Measurements from ENCODE around the gene PLPPR2.

- TF ChIP-seq, protein P1, sequence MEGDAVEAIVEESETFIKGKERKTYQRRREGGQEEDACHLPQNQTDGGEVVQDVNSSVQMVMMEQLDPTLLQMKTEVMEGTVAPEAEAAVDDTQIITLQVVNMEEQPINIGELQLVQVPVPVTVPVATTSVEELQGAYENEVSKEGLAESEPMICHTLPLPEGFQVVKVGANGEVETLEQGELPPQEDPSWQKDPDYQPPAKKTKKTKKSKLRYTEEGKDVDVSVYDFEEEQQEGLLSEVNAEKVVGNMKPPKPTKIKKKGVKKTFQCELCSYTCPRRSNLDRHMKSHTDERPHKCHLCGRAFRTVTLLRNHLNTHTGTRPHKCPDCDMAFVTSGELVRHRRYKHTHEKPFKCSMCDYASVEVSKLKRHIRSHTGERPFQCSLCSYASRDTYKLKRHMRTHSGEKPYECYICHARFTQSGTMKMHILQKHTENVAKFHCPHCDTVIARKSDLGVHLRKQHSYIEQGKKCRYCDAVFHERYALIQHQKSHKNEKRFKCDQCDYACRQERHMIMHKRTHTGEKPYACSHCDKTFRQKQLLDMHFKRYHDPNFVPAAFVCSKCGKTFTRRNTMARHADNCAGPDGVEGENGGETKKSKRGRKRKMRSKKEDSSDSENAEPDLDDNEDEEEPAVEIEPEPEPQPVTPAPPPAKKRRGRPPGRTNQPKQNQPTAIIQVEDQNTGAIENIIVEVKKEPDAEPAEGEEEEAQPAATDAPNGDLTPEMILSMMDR (IDR thresholded peaks at IDR 0.05): no peak
- TF ChIP-seq, protein P2, sequence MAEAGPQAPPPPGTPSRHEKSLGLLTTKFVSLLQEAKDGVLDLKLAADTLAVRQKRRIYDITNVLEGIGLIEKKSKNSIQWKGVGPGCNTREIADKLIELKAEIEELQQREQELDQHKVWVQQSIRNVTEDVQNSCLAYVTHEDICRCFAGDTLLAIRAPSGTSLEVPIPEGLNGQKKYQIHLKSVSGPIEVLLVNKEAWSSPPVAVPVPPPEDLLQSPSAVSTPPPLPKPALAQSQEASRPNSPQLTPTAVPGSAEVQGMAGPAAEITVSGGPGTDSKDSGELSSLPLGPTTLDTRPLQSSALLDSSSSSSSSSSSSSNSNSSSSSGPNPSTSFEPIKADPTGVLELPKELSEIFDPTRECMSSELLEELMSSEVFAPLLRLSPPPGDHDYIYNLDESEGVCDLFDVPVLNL (CRISPR knock-in tag; IDR thresholded peaks at IDR 0.05; ENCODE audit: borderline replicate concordance, low read depth): no peak
- no peak for TF ChIP-seq ATF3 (CRISPR knock-in tag; conservative IDR thresholded peaks at IDR 0.05)
- no peak for TF ChIP-seq NFE2L1 (CRISPR knock-in tag; IDR thresholded peaks at IDR 0.05)
- no peak for TF ChIP-seq TEAD4 (CRISPR knock-in tag; IDR thresholded peaks at IDR 0.05)
- TF ChIP-seq, protein P3, sequence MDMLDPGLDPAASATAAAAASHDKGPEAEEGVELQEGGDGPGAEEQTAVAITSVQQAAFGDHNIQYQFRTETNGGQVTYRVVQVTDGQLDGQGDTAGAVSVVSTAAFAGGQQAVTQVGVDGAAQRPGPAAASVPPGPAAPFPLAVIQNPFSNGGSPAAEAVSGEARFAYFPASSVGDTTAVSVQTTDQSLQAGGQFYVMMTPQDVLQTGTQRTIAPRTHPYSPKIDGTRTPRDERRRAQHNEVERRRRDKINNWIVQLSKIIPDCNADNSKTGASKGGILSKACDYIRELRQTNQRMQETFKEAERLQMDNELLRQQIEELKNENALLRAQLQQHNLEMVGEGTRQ (CRISPR knock-in tag; IDR thresholded peaks at IDR 0.05): no peak
- no peak for TF ChIP-seq CREB1 (CRISPR knock-in tag; IDR thresholded peaks at IDR 0.05)
- no peak for TF ChIP-seq IRF1 (CRISPR knock-in tag; IDR thresholded peaks at IDR 0.05)
- TF ChIP-seq ZNF121 (CRISPR knock-in tag; IDR thresholded peaks at IDR 0.05): no peak
- TF ChIP-seq, protein P4, sequence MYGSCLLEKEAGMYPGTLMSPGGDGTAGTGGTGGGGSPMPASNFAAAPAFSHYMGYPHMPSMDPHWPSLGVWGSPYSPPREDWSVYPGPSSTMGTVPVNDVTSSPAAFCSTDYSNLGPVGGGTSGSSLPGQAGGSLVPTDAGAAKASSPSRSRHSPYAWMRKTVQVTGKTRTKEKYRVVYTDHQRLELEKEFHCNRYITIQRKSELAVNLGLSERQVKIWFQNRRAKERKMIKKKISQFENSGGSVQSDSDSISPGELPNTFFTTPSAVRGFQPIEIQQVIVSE (CRISPR knock-in tag; IDR thresholded peaks at IDR 0.05; ENCODE audit: borderline replicate concordance): no peak
- TF ChIP-seq, protein P5, sequence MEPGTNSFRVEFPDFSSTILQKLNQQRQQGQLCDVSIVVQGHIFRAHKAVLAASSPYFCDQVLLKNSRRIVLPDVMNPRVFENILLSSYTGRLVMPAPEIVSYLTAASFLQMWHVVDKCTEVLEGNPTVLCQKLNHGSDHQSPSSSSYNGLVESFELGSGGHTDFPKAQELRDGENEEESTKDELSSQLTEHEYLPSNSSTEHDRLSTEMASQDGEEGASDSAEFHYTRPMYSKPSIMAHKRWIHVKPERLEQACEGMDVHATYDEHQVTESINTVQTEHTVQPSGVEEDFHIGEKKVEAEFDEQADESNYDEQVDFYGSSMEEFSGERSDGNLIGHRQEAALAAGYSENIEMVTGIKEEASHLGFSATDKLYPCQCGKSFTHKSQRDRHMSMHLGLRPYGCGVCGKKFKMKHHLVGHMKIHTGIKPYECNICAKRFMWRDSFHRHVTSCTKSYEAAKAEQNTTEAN (CRISPR knock-in tag; IDR thresholded peaks at IDR 0.05): no peak
- TF ChIP-seq, protein P6, sequence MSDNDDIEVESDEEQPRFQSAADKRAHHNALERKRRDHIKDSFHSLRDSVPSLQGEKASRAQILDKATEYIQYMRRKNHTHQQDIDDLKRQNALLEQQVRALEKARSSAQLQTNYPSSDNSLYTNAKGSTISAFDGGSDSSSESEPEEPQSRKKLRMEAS (CRISPR knock-in tag; IDR thresholded peaks at IDR 0.05): no peak
- TF ChIP-seq, protein P7, sequence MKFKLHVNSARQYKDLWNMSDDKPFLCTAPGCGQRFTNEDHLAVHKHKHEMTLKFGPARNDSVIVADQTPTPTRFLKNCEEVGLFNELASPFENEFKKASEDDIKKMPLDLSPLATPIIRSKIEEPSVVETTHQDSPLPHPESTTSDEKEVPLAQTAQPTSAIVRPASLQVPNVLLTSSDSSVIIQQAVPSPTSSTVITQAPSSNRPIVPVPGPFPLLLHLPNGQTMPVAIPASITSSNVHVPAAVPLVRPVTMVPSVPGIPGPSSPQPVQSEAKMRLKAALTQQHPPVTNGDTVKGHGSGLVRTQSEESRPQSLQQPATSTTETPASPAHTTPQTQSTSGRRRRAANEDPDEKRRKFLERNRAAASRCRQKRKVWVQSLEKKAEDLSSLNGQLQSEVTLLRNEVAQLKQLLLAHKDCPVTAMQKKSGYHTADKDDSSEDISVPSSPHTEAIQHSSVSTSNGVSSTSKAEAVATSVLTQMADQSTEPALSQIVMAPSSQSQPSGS (CRISPR knock-in tag; IDR thresholded peaks at IDR 0.05; ENCODE audit: borderline replicate concordance, low read depth): no peak
- TF ChIP-seq CREM (CRISPR knock-in tag; IDR thresholded peaks at IDR 0.05): no peak
Observed at GRCh38 chr19:11337080-11337479, 18.2 kb upstream of the PLPPR2 start.

All from WTC11 (cell line).